Smooth muscle cell (in vitro differentiated cells): Measurements from ENCODE around the gene PTOV1. TPM values are rescaled to one million over a fixed set of nuclear protein-coding genes. Genes with fewer than 3 reads are reported as not detected.

ENCODE experiments used
- DNase-seq: peaks from one replicate; lab custom pipeline; 2025; ENCODE audit not compliant: unreplicated experiment; lab: John Stamatoyannopoulos, UW
- H2AFZ ChIP-seq: fragments of 200-600 bp; sonication (generic); 2 replicates; pipeline ENCODE4 v1.6.0; 2016; ENCODE audit warnings: antibody characterized with exemption, low read depth, mild to moderate bottlenecking
- H3F3A ChIP-seq: fragments of 200-600 bp; sonication (generic); 2 replicates; pipeline ENCODE4 v1.6.0; 2017; ENCODE audit warnings: antibody characterized with exemption, low read depth
- H3K27ac ChIP-seq: fragments of 200-600 bp; sonication (generic); 2 replicates; pipeline ENCODE4 v1.5.1; 2016; ENCODE audit warnings: low read depth, mild to moderate bottlenecking
- H3K27me3 ChIP-seq: fragments of 200-600 bp; sonication (generic); 2 replicates; pipeline ENCODE4 v1.6.1; 2016; ENCODE audit warnings: low read depth, mild to moderate bottlenecking
- H3K36me3 ChIP-seq: fragments of 200-600 bp; sonication (generic); 2 replicates; pipeline ENCODE4 v1.5.1; 2016; ENCODE audit warnings: low read depth
- H3K4me1 ChIP-seq: fragments of 200-600 bp; sonication (generic); 2 replicates; pipeline ENCODE4 v1.5.1; 2016; ENCODE audit warnings: low read depth
- H3K4me2 ChIP-seq: fragments of 200-600 bp; sonication (generic); 2 replicates; pipeline ENCODE4 v1.6.0; 2016; ENCODE audit warnings: mild to moderate bottlenecking
- H3K4me3 ChIP-seq: fragments of 200-600 bp; sonication (generic); 2 replicates; pipeline ENCODE4 v1.5.1; 2016; ENCODE audit warnings: mild to moderate bottlenecking
- H3K79me2 ChIP-seq: fragments of 200-600 bp; sonication (generic); 2 replicates; pipeline ENCODE4 v1.6.0; 2016; ENCODE audit warnings: low read depth, mild to moderate bottlenecking
- H3K9ac ChIP-seq: fragments of 200-600 bp; sonication (generic); 2 replicates; pipeline ENCODE4 v1.6.0; 2016; ENCODE audit warnings: low read depth
- H3K9me3 ChIP-seq: fragments of 200-600 bp; sonication (generic); replicated peaks from 2 replicates; pipeline ENCODE4 v1.5.1; 2016; ENCODE audit warnings: low read depth
- H4K20me1 ChIP-seq: fragments of 200-600 bp; sonication (generic); 2 replicates; pipeline ENCODE4 v1.6.0; 2016; ENCODE audit warnings: low read depth
- CTCF ChIP-seq: fragments of 200-600 bp; sonication (generic); IDR thresholded peaks from 2 replicates; pipeline ENCODE4 v1.5.1; 2017; ENCODE audit warnings: borderline replicate concordance, mild to moderate bottlenecking, antibody characterized with exemption; ENCODE audit not compliant: insufficient read depth, poor library complexity, severe bottlenecking
- WGBS: methylation state at CpG from one replicate; pipeline ENCODE4 v1.1.7; 2016; ENCODE audit warnings: low lambda C conversion rate; 5-methylcytosine and 5-hydroxymethylcytosine counted together
- polyA plus RNA-seq: library from polyadenylated mRNA; unstranded; fragments of >200 nt; fragmentation: Nextera tagmentation; extraction: Ambion mirVana; gene quantifications from 2 replicates; pipeline ENCODE4 v1.2.1, GENCODE V29; 2016
- total RNA-seq: library from RNA; depleted of rRNA; stranded (reverse); fragments of >200 nt; gene quantifications from 2 replicates; pipeline ENCODE4 v1.2.3, GENCODE V29; 2014

PTOV1 gene
- total and polyA plus RNA-seq, 2 experiments from 2014 or later: 81.0 to 256 TPM

GRCh38 chr19:49838885-49839588 is 11.9 kb upstream of the PTOV1 start:
- H3K4me2 ChIP-seq: no peak overlapping the region
- H3K4me1 ChIP-seq: no peaks in the 10 kb centered on the region
- no peak overlapping the region for H2AFZ ChIP-seq
- DNase-seq: no peak
- H3K79me2 ChIP-seq: no peaks in the 10 kb centered on the region
- WGBS: 86% methylated on average over 18 of the region's 18 CpGs
- no peaks in the 10 kb centered on the region for H3F3A ChIP-seq
- H3K9ac ChIP-seq: no peak overlapping the region
- no peak for TF ChIP-seq CTCF
- H3K9me3 ChIP-seq: no peaks in the 10 kb centered on the region
- H3K27ac ChIP-seq: no peak overlapping the region
- H3K36me3 ChIP-seq: peaks cover 8% of the 10 kb centered on the region
- H3K27me3 ChIP-seq: no peaks in the 10 kb centered on the region
- no peak overlapping the region for H3K4me3 ChIP-seq
- no peaks in the 10 kb centered on the region for H4K20me1 ChIP-seq

GRCh38 chr19:49839713-49840112 is 11.2 kb upstream of the PTOV1 start:
- WGBS: 92% methylated on average over 11 of the region's 11 CpGs
- H4K20me1 ChIP-seq: no peaks in the 10 kb centered on the region
- no peak overlapping the region for H2AFZ ChIP-seq
- H3F3A ChIP-seq: no peaks in the 10 kb centered on the region
- no peak overlapping the region for H3K9ac ChIP-seq
- no peak overlapping the region for H3K27ac ChIP-seq
- H3K4me3 ChIP-seq: no peak overlapping the region
- H3K9me3 ChIP-seq: no peaks in the 10 kb centered on the region
- H3K27me3 ChIP-seq: no peaks in the 10 kb centered on the region
- no peak overlapping the region for H3K4me2 ChIP-seq
- TF ChIP-seq CTCF: no peak
- no peaks in the 10 kb centered on the region for H3K79me2 ChIP-seq
- no peaks in the 10 kb centered on the region for H3K4me1 ChIP-seq
- no peak for DNase-seq
- H3K36me3 ChIP-seq: peaks cover 8% of the 10 kb centered on the region

- Histone ChIP-seq H3K36me3 (peaks cover 8% of the 10 kb centered on the region), H3K4me3 (no peak overlapping the region), H3K4me2 (no peak overlapping the region), H3F3A (no peaks in the 10 kb centered on the region), H2AFZ (no peak overlapping the region), H3K27me3 (no peaks in the 10 kb centered on the region), H4K20me1 (no peaks in the 10 kb centered on the region), H3K79me2 (no peaks in the 10 kb centered on the region), H3K9me3 (no peaks in the 10 kb centered on the region), H3K4me1 (no peaks in the 10 kb centered on the region), H3K9ac (no peak overlapping the region), H3K27ac (no peak overlapping the region)
- no peak for DNase-seq
- no peak for TF ChIP-seq CTCF
- 82% methylated on average over 11 of the region's 11 CpGs for WGBS
Measured at GRCh38 chr19:49840321-49840720, 10.6 kb upstream of the PTOV1 start.

DNA sequence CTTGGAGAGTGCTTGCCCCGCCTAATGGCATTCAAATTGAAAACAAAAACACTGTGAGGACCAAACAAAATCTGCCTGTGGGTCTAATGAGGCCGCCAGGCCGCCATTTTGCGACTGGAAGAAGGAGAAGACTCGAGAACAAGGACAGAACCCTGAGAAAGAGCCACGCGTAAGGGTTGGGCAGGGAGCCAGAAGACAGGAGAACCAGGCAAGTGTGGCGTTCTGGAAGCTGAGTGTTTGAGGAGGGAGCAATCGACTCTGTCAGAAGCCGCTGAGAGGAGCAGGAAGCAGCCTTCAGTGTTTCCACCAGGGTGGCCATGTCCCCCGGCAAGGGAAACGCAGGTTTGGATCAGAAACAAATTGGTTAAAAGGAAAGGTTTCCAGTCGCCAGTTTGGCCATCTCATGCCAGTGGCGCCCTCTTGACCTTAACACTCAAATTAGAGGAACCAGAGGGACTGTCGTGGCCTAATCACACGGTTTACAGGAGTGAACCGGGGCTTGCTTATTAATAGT is 10.2 kb upstream of the PTOV1 start:
- Histone ChIP-seq H3F3A (no peaks in the 10 kb centered on the region), H3K27ac (no peak overlapping the region), H3K9me3 (no peaks in the 10 kb centered on the region), H3K79me2 (no peaks in the 10 kb centered on the region), H3K4me3 (no peak overlapping the region), H3K4me2 (no peak overlapping the region), H3K9ac (no peak overlapping the region), H3K4me1 (no peaks in the 10 kb centered on the region), H3K36me3 (peaks cover 8% of the 10 kb centered on the region), H2AFZ (no peak overlapping the region), H4K20me1 (no peaks in the 10 kb centered on the region), H3K27me3 (no peaks in the 10 kb centered on the region)
- 96% methylated on average over 17 of the region's 17 CpGs for WGBS
- DNase-seq: no peak
- TF ChIP-seq CTCF: no peak
